ENCODE results near the gene ZNF385D.

Gene ZNF385D

DNA sequence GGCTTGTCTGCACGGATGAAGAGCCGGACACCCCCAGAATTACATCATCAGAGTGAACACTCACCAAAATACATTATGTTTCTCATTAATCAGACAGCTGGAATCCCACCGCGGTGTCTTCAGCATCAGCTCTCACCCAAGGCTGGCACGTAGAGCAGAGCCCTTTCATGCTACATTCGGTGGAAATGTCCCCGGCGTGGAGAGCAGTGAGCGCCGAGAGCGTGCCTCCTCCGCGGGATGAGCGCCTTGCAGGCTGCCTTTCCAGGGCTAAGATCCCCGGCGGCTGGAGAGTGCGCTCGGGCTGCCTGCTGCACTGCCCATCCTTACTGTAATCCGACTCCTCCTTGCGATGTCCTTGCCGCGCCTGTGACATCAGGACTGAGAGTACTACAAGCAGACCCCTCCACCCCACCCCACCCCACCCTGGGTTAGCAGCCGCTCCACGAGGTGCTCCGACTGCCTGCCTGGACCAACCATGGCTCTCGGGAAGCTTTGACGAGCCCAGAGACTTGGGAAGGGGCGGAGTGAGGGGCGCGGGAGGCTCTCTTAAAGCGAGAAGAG is at the start of gene ZNF385D:
Gene ZNF385D, minus strand, starts transcription at position 380 of the 561 bp plus-strand sequence. Its CDS starts 294 bp downstream, at position 86.
- DNase-seq (ENCODE audit: low read depth, low spot score), result no peak

DNA sequence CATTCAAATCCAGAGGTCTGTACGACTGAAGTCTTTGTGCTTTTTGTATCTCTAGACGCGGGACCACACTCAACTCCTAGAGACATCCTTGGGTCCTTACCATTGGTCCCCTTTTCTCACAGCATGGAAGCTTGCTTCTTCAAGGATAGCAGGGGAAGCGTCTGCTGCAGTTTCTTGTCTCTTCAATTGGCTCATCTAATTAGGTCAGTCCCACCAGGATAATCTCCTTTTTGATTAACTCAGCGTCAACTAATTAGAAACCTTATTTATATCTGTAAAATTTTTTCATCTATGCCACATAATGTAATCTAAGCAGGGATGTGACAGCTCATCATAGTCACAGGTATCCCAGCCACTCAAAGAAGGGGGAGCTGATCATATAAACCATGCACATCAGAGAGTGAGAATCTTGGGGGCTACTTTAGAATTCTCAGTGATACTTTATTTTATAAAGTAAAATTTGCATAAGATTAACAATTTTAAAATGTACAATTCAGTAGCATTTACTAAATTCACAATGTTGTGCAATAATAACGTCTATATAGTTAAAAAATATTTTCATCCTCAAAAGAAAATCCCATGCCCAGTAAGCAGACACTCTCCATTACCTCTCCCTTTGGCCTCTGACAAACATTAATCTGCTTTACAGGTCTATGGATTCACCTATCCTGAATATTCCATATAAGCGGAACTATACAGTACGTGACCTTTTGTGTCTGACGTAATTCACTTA is 47.5 kb upstream of the ZNF385D start:
- DNase-seq (ENCODE audit: low read depth, low spot score), result no peak

GRCh38 chr3:21795921-21796320 is 44.9 kb upstream of the ZNF385D start:
- DNase-seq (ENCODE audit: low read depth, low spot score), result no peak

DNA sequence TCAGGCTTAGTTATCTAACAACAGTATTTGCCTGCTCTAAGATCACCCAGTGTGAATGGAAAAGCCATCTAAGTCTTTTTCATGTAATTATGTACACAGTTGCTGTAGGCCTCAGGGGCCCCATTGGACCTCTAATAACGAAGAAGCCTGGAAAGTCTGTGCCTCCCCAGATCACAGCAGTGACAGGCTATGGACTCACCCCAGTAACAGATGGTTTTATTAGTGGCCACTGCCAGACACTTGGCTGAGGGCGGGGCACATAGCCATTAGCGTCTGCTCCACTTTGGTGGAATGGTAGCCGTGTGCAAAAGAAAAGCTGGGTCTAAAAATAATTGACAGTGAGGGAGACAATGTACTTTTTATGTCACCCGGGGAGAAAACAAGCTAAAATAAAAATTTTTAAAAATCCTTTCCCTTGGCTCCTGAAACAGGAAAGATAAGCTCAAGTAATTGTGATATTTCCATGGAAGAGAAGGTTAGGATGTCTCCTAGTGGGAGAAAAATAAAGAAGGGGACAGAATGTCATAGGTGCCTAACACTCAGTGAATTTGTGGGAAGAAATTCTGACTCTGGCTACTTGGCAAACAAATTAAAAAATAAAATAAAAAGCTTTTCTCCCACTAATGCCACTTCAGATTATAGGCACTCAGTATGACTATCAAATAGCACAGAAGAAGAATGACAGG is 44.3 kb upstream of the ZNF385D start:
- DNase-seq (ENCODE audit: low read depth, low spot score), result no peak

- no peak for DNase-seq (ENCODE audit: low read depth, low spot score)
These were observed 43.3 kb upstream of the ZNF385D start for GRCh38 chr3:21794291-21794690.

DNA sequence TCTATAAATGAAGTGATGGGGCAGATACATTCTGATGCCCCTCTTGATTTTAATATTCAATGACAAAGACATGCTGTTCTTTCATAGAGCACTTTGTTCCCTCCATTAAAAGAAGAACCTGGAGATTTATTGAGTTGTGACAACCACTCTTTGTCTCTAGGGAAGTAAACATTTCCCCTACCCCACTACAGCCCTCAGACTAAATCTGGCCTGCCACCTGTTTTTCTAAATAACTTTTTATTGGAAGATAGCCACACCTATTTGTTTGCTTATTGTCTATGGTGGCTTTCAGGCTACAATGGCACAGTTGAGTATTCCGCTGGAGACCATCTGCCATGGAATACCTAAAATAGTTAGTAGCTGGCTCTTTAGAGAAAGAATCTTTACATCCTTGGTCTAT is 41.2 kb upstream of the ZNF385D start:
- no peak for DNase-seq (ENCODE audit: low read depth, low spot score)

DNA sequence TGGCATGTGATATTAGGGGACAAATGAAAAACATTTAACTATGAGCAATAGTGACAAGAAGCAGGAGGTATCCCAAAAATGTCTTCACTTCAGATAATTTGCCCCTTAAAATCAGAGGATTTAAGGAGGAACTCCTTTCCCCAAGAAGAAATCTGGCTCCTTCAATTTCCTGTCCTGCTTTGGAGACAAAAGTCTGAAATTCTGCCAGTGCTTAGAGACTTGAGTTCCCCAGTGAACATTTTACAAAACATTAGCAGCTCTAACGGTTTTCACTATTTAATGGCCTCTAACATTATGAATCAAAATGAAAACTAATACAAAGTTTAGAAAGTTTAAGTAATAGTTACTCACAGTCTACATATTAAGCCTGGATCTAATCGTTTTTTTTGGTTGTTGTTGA is 40.3 kb upstream of the ZNF385D start:
- DNase-seq (ENCODE audit: low read depth, low spot score), result no peak

GRCh38 chr3:21790466-21790865 is 39.5 kb upstream of the ZNF385D start:
- DNase-seq (ENCODE audit: low read depth, low spot score), result no peak

GRCh38 chr3:21789730-21790129 is 38.7 kb upstream of the ZNF385D start:
- DNase-seq (ENCODE audit: low read depth, low spot score), result no peak

DNA sequence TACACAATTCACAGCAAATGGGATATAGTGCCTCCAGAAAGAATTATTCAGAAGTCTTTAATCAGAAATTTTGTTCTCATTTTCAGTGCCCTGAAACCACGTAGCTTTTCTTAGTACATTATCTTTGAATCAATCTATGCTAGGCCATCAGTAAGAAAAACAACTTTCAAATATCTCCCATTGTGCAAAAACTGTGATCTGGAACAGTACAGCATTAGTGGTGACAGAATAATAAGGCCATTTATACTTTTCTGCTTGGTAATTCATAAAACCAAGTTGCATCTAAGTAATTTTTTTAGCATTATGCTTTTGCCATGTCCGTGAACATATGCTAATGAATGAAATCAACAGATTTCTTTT is 35.4 kb upstream of the ZNF385D start:
- DNase-seq (ENCODE audit: low read depth, low spot score), result no peak

- DNase-seq (ENCODE audit: low read depth, low spot score), result no peak
These were observed 34.9 kb upstream of the ZNF385D start for GRCh38 chr3:21785765-21786437.

- DNase-seq (ENCODE audit: low read depth, low spot score), result no peak
These were observed 32.8 kb upstream of the ZNF385D start for GRCh38 chr3:21783839-21784238.

GRCh38 chr3:21781355-21781754 is 30.3 kb upstream of the ZNF385D start:
- no peak for DNase-seq (ENCODE audit: low read depth, low spot score)

- no peak for DNase-seq (ENCODE audit: low read depth, low spot score)
These were observed 28.9 kb upstream of the ZNF385D start for GRCh38 chr3:21779909-21780308.

- DNase-seq (ENCODE audit: low read depth, low spot score), result no peak
These were observed 27.7 kb upstream of the ZNF385D start for GRCh38 chr3:21778715-21779114.

DNA sequence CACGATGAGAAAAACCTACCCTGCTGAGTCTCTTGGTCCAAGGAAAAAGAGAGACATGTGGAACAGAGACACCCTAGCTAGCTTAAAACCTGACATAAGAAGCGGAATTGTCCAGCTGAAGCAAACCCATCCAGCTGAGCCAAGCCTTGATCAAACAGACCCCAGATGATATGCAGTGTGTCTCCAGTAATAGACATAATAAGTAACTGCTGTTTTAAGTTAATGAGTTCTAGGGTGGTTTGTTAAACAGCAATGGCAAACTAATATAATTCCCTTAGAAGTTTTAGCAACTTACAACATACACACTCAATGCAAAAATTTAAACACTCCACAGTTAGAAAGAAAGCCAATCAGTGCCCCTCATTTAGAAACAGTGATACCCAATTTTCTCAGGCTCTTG is 26.8 kb upstream of the ZNF385D start:
- DNase-seq (ENCODE audit: low read depth, low spot score), result no peak

GRCh38 chr3:21766002-21766401 is 15.0 kb upstream of the ZNF385D start:
- DNase-seq (ENCODE audit: low read depth, low spot score), result no peak

- DNase-seq (ENCODE audit: low read depth, low spot score), result no peak
These were observed 4.9 kb upstream of the ZNF385D start for GRCh38 chr3:21755896-21756295.

DNA sequence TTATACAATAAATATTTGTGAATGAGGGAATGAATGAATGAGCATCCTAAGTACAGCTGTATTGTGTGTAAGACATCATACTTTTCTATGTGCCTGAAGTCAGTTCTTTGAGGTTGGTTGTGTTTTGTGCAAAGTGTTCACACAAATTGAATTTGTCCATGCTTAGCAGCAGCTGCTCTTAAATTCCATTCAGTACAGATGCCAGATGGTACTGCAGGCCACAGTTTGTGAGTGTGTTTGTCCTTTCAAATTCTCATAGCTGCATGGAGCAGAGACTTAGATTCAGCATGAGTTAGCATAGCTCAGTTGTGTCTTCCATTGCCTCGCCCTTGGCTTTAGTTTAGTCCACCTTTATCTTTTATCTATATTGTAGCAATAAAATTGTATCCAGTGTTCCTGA is 3.8 kb upstream of the ZNF385D start:
- no peak for DNase-seq (ENCODE audit: low read depth, low spot score)

- DNase-seq (ENCODE audit: low read depth, low spot score), result no peak
These were observed 1.8 kb upstream of the ZNF385D start for GRCh38 chr3:21752749-21753347.

DNA sequence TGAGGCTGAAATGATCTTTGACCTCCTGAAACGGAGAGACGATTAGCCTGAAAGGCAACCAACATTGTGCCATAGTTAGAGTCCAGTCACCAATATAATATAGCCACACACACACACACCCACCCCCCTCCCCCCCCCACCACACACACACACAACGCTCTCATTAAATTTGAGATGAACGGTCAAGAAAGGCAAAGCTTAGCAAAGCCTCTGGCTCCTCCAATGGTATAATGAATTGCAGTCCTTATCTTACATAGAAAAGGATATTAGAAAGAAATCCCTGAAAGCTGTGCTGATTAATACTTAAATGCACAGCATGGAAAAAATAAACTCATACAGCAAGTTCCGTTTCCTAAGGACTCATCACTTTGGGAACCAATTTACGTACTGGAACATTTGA is 876 bp upstream of the ZNF385D start:
- no peak for DNase-seq (ENCODE audit: low read depth, low spot score)

GRCh38 chr3:21750080-21750696 is 822 bp downstream of the ZNF385D start:
- DNase-seq (ENCODE audit: low read depth, low spot score), result no peak
